Stimulated activated CD4-positive, alpha-beta T cell treated with anti-CD3 and anti-CD28 coated beads, Interleukin-2, amount 100 ng/mL, for 4 hours (primary cell): ENCODE data around the gene CHRM4.
A peak's percentile ranks its signal among the peaks of the same experiment; 100 is the strongest.

Experiments used
- DNase-seq: peaks from one replicate; pipeline ENCODE4 v3.0.0-alpha.2; 2020; ENCODE audit warnings: low read depth

Gene CHRM4

GRCh38 chr11:46367244-46367915 lies 24.2 kb downstream of the CHRM4 start:
- DNase-seq = peak; percentile 59

GRCh38 chr11:46366661-46367161 lies 24.9 kb downstream of the CHRM4 start:
- DNase-seq = no peak

GRCh38 chr11:46366260-46366659 lies 25.3 kb downstream of the CHRM4 start:
- no peak for DNase-seq

- DNase-seq = no peak
Measured at GRCh38 chr11:46364791-46365190, 26.8 kb downstream of the CHRM4 start.

- no peak for DNase-seq
Measured at GRCh38 chr11:46364056-46364455, 27.5 kb downstream of the CHRM4 start.

GRCh38 chr11:46363455-46364005 lies 28.0 kb downstream of the CHRM4 start:
- no peak for DNase-seq

- no peak for DNase-seq
Measured at GRCh38 chr11:46363031-46363407, 28.6 kb downstream of the CHRM4 start.

- no peak for DNase-seq
Measured at GRCh38 chr11:46362156-46363030, 29.2 kb downstream of the CHRM4 start.

GRCh38 chr11:46361283-46362155 lies 30.1 kb downstream of the CHRM4 start:
- peak; percentile 45 for DNase-seq

- DNase-seq = no peak
Measured at GRCh38 chr11:46360878-46361277, 30.7 kb downstream of the CHRM4 start.

- DNase-seq = no peak
Measured at GRCh38 chr11:46359953-46360352, 31.6 kb downstream of the CHRM4 start.

- DNase-seq = no peak
Measured at GRCh38 chr11:46357483-46357936, 34.1 kb downstream of the CHRM4 start.

- no peak for DNase-seq
Measured at GRCh38 chr11:46356924-46357482, 34.6 kb downstream of the CHRM4 start.

- DNase-seq = peak; percentile 81
Measured at GRCh38 chr11:46353698-46354097, 37.9 kb downstream of the CHRM4 start.

GRCh38 chr11:46352063-46352841 lies 39.3 kb downstream of the CHRM4 start:
- DNase-seq = peak; percentile 55

- DNase-seq = no peak
Measured at GRCh38 chr11:46351606-46352005, 40.0 kb downstream of the CHRM4 start.

- DNase-seq = no peak
Measured at GRCh38 chr11:46351148-46351547, 40.4 kb downstream of the CHRM4 start.

GRCh38 chr11:46350695-46351094 lies 40.9 kb downstream of the CHRM4 start:
- DNase-seq = no peak

GRCh38 chr11:46348566-46349401 lies 42.8 kb downstream of the CHRM4 start:
- no peak for DNase-seq
